Activated gamma-delta T cell (primary cell): ENCODE results near the gene GRB7.
"Not testable (repeated sequence)": the region's sequence is repeated elsewhere in the genome, so short reads cannot be mapped to it uniquely, and the experiment has no call there.

Source experiments
- DNase-seq: peaks from one replicate; lab custom pipeline; 2025; lab: John Stamatoyannopoulos, UW

The GRB7 gene

DNA sequence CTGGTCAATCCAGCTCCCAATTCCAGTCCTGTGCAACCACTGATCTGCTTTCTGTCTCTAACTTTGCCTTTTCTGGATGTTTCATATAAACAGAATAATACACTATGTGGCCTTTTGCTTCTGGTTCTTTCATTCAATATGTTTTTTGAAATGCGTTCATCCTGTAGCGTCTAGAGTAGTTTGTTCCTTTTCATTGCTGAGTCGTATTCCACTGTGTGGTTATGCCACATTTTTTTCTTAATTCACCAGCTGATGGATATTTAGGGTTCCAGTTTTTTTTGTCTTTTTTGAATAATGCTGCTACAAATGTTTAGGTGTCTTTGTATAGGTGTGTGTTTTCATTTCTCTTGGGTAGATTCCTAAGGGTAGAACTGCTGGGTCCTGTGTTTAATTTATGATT is 5.2 kb upstream of the GRB7 start:
- DNase-seq = no peak

DNA sequence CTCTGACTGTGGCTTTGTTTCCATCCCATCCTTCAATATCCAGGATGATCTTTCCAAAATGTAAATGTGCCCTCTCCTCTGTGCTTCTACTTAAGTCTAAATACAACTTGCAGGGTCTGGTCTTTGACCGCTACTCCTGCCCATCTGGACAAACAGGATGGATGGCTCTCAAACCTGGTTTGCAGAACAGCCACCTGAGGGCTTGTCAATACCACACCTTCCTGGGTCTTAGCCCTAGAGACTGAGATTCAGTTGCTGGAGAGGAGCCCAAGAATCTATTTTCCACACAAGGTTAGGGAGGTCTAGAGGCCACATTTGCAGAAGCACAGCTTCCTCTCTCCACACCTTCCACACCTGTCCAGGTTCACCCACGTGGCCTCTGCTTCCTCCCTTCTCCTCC is 1.9 kb upstream of the GRB7 start:
- no peak for DNase-seq

DNA sequence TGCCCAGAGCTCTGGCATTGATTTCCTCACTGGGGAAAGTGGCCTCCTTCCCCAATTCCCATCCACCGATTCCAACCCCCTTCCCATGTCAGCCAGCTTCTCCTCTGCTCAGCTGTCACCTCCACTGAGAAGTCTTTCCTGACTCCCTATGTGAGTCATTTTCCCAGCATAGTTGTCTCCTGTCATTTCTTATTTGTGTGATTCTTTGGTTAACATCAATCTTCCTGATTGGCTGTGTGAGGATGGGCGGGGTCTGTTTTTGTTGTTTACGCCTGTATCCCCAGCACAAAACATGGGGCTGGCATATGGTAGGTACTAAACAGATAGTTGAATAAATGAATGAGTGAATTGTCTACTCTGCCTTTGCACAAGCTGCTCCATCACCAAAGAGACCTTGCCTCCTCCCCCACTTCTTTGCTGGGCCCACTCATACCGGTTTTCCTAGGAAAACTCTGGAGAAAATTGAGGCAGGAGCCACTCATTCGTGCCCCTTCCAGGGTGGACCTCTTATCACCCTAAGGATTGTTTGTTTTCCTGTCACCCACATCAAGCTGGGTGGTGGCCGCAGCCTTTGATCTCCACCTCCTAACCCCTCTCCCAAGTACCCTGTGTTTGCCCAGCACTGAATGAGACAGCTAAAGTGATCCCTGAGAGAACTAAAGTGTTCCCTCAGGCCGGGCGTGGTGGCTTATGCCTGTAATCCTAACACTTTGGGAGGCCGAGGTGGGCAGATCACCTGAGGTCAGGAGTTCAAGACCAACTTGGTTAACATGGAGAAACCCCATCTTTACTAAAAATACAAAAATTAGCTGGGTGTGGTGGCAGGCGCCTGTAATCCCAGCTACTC is 1.2 kb upstream of the GRB7 start:
- DNase-seq = no peak

DNA sequence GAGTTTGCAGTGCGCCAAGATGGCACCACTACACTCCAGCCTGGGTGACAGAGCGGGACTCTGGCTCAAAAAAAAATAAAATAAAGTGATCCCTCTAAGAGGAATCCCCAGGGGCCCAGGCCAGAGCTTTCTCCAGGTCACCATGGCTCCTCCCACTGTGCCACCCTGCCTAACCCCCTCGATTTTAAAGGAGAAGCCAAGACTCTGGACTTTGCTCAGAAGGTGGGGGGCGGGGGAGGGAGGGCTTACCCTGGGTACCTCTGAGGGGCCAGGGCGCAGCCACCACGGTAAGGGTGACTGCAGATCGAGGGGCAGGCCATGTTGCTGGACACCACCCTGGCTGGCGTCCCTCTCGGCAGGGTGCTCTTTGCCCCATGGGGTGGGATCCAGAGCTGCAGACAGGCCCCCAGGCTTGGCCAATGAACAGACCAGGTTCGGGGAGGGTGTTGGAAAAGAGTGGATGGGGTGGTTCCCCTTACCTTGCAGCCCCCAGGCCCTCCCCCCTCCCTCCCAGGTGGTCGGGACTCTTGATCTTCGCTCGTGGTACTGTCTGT is 455 bp upstream of the GRB7 start:
- no peak for DNase-seq

DNA sequence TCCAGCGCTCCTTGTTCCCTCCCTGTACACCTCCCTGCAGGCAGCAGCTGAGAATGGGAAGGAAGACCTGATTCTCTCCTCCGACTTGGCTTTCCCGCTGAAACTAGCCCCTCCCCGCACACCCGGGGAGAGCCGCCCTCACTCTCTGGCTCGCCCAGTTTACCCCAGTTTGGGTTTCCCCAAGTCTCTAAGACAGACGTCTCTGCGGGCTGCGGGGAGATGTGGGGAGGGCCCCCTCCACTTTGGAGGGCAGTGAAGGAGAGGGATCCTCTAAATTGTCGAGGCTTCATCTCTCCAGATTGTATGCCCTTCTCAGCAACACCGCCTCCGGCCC is 797 bp downstream of the GRB7 start:
- no peak for DNase-seq

DNA sequence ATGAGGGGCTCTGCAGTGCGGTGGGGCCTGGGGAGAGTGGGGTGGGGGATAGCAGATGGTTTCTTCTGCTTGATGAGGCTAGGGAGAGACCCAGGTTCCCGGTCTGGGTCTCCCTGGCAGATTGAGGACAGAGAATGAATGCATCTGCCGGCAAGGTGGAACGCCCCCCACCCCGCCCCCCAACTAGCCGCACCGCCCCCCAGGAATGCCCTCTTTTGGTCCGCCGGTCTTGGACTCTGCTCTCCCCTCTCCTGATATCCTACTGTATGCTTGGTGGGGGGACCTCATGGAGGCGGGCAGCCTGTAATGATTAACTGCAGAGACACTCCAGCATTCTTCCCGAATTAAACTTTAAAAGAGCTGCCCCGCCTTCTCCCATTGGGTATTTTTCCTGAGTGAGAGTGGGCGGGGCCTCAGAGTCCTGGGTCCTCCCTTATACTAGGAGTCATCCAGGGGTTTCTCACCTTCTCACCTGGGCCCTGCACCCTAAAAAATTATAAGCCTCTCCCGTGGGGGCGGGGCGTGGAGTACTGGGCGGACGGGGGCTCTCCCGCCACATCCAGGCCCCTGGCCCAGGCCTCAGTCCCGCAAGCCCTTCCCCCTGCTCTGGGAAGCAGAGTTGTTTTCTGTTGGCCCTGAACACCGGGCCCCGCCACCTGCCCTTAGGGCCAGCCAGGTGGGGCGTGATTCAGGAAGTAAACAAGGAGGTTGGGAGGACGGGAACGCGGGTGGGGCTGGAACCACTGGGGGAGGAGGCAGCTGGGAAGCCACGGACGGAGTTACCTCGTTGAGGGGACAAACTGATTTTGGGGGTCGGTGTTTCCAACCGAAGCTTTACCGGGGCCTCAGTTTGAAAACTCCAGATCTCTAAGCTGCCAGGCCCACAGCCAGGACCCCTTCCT is 1.5 kb downstream of the GRB7 start:
- DNase-seq = no peak

DNA sequence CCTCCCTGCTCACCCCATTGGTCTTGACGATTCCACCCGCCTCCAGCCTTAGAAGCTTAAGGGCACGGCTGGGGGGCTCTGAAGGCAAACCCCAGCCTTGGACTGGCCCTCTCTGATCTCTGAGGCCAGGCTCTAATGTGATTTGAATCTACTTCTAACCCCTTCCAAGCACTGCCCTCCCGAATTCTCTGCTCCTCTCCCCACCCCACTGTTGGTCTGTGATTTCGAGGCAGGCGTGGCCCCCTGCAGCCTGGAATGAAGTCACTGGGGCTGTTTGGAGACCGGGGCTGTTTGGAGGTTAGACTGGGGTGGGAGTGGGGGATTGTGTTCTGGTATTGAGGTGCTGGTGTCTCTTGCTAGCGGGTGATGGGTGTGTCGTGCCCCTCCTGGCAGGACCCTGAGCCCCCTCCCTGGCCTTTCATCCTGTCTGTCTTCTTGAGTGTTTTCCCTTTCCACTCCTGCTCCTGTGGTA is 2.2 kb downstream of the GRB7 start:
- no peak for DNase-seq

GRCh38 chr17:39740357-39741111 is 2.8 kb downstream of the GRB7 start:
- no peak for DNase-seq

GRCh38 chr17:39742126-39742855 is 4.6 kb downstream of the GRB7 start:
- DNase-seq = no peak

GRCh38 chr17:39742856-39743436 is 5.2 kb downstream of the GRB7 start:
- no peak for DNase-seq

DNA sequence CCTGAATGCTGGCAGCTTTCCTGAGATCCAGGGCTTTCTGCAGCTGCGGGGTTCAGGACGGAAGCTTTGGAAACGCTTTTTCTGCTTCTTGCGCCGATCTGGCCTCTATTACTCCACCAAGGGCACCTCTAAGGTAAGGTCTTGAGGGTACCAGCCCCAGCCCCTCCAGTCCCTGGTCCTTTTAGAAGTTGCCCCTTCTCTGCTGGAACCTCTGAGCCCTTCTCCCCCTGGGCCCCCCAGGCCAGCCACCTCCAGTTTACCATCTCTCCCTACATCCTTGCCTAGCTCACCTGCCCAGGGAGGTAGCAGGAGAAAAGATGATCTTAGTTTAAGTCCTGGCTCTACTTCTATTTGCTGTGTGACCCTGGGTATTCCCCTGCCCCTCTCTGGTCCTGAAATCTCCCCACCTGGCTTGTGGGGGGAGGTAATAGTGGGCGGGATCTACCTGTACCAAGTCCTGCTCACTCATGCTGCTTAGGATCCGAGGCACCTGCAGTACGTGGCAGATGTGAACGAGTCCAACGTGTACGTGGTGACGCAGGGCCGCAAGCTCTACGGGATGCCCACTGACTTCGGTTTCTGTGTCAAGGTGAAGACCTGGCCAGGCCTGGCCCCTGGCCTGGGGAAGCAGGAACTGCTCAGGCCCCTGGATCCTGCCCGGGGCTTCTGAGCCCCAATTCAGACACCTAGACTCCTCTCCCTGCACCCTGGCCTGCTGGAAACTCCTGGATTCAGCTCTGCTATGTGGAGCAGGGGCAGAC is 6.5 kb downstream of the GRB7 start:
- DNase-seq = no peak

GRCh38 chr17:39744836-39745215 is 7.1 kb downstream of the GRB7 start:
- DNase-seq = no peak

- DNase-seq = no peak
These were observed 7.8 kb downstream of the GRB7 start for GRCh38 chr17:39745335-39746144.

- no peak for DNase-seq
These were observed 8.4 kb downstream of the GRB7 start for GRCh38 chr17:39746145-39746461.

DNA sequence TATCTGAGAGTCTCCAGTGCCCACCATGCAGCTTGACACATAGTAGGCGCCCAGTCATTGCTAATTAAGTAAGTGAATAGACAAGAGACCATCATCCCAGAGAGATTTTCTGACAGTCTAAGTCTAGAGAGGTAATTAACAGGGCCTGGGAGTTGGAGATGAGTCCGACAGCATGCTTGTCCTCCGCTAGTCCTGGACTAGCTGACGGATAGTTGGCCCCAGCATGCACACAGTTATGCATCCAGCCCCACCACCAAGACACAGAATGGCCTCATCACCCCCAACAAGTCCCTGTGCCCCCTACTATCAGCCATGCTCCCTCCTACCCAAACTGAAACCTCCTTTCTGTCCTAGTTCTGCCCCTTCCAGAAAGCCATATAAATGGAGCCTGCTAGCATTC is 10.0 kb downstream of the GRB7 start:
- DNase-seq = no peak

GRCh38 chr17:39748444-39749034 is 10.8 kb downstream of the GRB7 start:
- DNase-seq = not testable (repeated sequence)

DNA sequence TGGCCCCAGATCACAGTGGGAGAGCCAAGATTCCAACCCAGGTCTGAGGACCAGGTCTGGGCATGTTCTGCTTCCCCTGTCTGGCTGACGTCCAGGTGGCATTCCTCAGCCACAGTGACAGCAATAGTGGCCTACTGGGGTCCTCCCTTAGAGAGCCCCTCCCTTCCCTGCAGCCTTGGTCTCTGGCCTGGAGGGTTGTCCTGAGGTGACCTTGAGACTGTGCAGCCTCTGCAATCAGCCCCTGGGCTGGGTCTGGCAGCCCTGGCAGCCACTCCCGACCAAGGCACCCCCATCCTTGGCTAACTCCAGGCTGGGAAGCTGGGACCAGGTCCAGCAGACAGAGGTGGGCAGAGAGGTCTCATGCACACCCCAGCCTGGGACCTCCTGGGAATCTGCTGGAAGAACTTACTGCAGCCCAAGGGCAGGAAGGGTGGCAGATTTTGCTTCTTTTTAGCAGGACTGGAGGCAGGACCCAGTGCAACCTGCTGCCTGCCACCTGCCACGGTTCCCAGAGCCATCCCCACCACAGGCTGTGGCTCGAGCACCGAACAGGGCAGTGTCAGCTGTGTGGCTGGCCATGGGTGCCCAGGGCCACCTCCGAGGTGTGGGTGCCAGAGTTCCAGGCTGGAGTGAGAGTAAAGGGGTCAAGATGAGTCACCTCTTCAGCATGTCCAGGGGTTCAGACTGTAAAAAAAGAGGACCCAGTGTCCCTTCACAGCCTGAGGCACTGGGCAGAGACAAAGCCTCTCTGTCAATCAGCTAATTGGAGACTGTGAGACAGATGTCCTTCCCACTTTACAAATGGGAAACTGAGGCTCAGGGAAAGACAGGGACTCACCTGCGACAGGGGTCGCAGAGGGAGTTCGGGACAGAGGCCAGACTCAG is 12.6 kb downstream of the GRB7 start:
- no peak for DNase-seq

DNA sequence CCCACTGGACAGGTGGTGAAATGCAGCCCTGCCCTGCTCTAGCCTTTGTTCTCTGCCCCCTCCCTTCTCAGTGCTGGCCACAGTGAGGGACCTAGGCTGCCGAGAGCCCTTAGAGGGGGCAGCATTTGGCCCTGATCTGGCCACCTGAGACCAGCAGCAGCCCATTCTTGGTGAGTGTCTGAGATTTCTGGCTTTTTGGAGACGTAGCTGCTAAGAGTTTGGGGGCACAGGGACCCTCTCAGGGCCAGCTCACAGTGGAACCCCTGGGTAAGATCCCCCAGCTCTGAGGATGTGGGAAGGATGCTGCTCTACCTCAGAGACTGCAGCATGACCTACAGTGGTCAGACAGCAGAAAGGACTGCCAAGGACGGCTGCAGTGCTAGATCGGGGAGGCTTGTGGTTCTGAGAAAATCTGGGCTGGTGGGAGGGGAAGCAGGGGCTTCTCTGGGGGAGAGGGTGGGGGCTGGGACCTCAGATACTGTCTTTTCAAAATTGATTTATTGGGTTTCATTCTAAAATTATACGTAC is 13.3 kb downstream of the GRB7 start:
- no peak for DNase-seq
